Pancreas (tissue), 10 donors: Measurements from ENCODE around the gene ZW10. TPM values are rescaled to one million over a fixed set of nuclear protein-coding genes. Genes with fewer than 3 reads are reported as not detected.

ENCODE experiments used
- ATAC-seq, 4 donors: fragments of 200-7000 bp; cut with Tn5 transposase; one replicate each; pipeline versions ENCODE4 v1.8.0 to v1.9.1; 2020; ENCODE audit warnings: mild to moderate bottlenecking in 4 of 4, moderate library complexity in 4 of 4
- DNase-seq, 6 donors: peaks; one replicate each; pipeline ENCODE4 v3.0.0-alpha.2; 2020
- FAIRE-seq: peaks from 2 replicates; lab custom pipeline; 2012; peaks lifted over from hg19 to GRCh38; lab: Jason Lieb, UNC
- H3K27ac ChIP-seq, 4 donors: fragments of 200-600 bp; sonication (generic); 1 replicate in 3 of 4; 2 replicates in 1 of 4; pipeline versions ENCODE4 v1.5.0 to v1.8.0; 2020
- H3K27me3 ChIP-seq, 4 donors: fragments of 200-600 bp; one replicate each; pipeline ENCODE4 v1.8.0; 2021
- H3K36me3 ChIP-seq, 3 donors: fragments of 200-600 bp; sonication (generic) in 1 of 3; one replicate each; pipeline versions ENCODE4 v1.5.0 to v1.8.0; 2020 to 2021
- H3K4me1 ChIP-seq, 3 donors: fragments of 200-600 bp; one replicate each; pipeline ENCODE4 v1.8.0; 2021
- H3K4me3 ChIP-seq, 4 donors: fragments of 200-600 bp; sonication (generic) in 2 of 4; one replicate each; pipeline versions ENCODE4 v1.5.0 to v1.8.0; 2020 to 2021
- H3K9me3 ChIP-seq, 4 donors: fragments of 200-600 bp; one replicate each; pipeline ENCODE4 v1.8.0; 2021
- CTCF ChIP-seq, 4 donors: fragments of 200-600 bp; sonication (generic) in 3 of 4; IDR thresholded peaks; one replicate each; pipeline versions ENCODE4 v1.5.0 to v1.8.0; 2021; ENCODE audit warnings: antibody characterized with exemption in 4 of 4
- WGBS, 2 donors: extraction: QIAGEN DNeasy Blood & Tissue Kit; methylation state at CpG; one replicate each; pipeline ENCODE4 v1.1.7; 2013; 5-methylcytosine and 5-hydroxymethylcytosine counted together
- intact Hi-C, 3 donors: fragments of 100-400 bp; cut with DNase I; formaldehyde crosslinking; loops; one replicate each; pipeline versions ENCODE4 v1.11.1 to v1.14.2; 2022
- polyA plus RNA-seq, 2 donors: library from polyadenylated mRNA; stranded (reverse); fragments of 200-250 nt; gene quantifications; one replicate each; pipeline ENCODE4 v1.2.3, GENCODE V29; 2013
- total RNA-seq, 6 donors: library from RNA; stranded (reverse); fragmentation: NEBNext Ultra II Directional in 4 of 6; extraction: Animal tissue kit (Norgen Biotek cat#: 25700) in 4 of 6; gene quantifications; one replicate each; pipeline versions ENCODE4 v1.2.1 to v1.2.4, GENCODE V29; 2021 to 2023
- donor health status: healthy with polysubstance abuse.
- donor health status: DM: no; HTN: no; CAD: no; lungs with moderate emphysema.
- donor health status: DM: no; HTN: no; CAD: no.
- donor health status: control.
- donor health status: control.
- donor health status: Bipolar disorder and iron deficiency.
- donor health status: DM: yes; HTN: yes; CAD: no.
- donor health status: DM: no; HTN: no; CAD: no.
- donor health status: DM: no; HTN: no; CAD: no.
- donor health status: DM: yes; HTN: yes; CAD: no.

ZW10 gene
- total and polyA plus RNA-seq, 8 donors, result 2.8 to 8.2 (median 6.7) TPM

GRCh38 chr11:113808931-113809330, 35.4 kb upstream of the ZW10 start:
- H3K4me3 ChIP-seq, result no peak overlapping the region
- WGBS, 2 donors, result 48 to 50% methylated on average over 2 of the region's 2 CpGs
- intact Hi-C loops, result no loop called here
- DNase-seq (no peak), FAIRE-seq (no peak), ATAC-seq (no peak)
- no peaks in the 10 kb centered on the region for H3K9me3 ChIP-seq
- TF ChIP-seq CTCF (IDR thresholded peaks at IDR 0.05), result no peak
- H3K36me3 ChIP-seq, result peaks cover 0 to 24% (median 0%) of the 10 kb centered on the region in 3 donors
- no peaks in the 10 kb centered on the region for H3K27me3 ChIP-seq
- no peaks in the 10 kb centered on the region for H3K4me1 ChIP-seq
- no peak overlapping the region for H3K27ac ChIP-seq

- no peak for DNase-seq
- Histone ChIP-seq H3K4me3 (no peak overlapping the region), H3K36me3 (peaks cover 0 to 37% (median 0%) of the 10 kb centered on the region in 3 donors), H3K27me3 (no peaks in the 10 kb centered on the region), H3K27ac (no peak overlapping the region), H3K4me1 (no peaks in the 10 kb centered on the region), H3K9me3 (no peaks in the 10 kb centered on the region)
- 92 to 98% methylated on average over 2 of the region's 2 CpGs for WGBS, 2 donors
- TF ChIP-seq CTCF (IDR thresholded peaks at IDR 0.05), result peak in 1 of 4 donors; percentile 13
- no peak for FAIRE-seq
- intact Hi-C loops, result no loop called here
- no peak for ATAC-seq
These were observed 32.9 kb upstream of the ZW10 start for GRCh38 chr11:113806406-113806805.

GRCh38 chr11:113805640-113806039, 32.1 kb upstream of the ZW10 start:
- H3K36me3 ChIP-seq, result peaks cover 0 to 37% (median 0%) of the 10 kb centered on the region in 3 donors
- no peaks in the 10 kb centered on the region for H3K27me3 ChIP-seq
- H3K27ac ChIP-seq, result no peak overlapping the region
- H3K9me3 ChIP-seq, result no peaks in the 10 kb centered on the region
- no peak overlapping the region for H3K4me3 ChIP-seq
- no peak for FAIRE-seq
- ATAC-seq, result no peak
- intact Hi-C loops, result no loop called here
- no peak for DNase-seq
- H3K4me1 ChIP-seq, result no peaks in the 10 kb centered on the region
- no peak for TF ChIP-seq CTCF (IDR thresholded peaks at IDR 0.05)

GRCh38 chr11:113802621-113803020, 29.1 kb upstream of the ZW10 start:
- H3K9me3 ChIP-seq, result no peaks in the 10 kb centered on the region
- intact Hi-C loops, result no loop called here
- no peaks in the 10 kb centered on the region for H3K27me3 ChIP-seq
- ATAC-seq (no peak), FAIRE-seq (no peak), DNase-seq (no peak)
- H3K4me1 ChIP-seq, result no peaks in the 10 kb centered on the region
- no peak overlapping the region for H3K27ac ChIP-seq
- no peak for TF ChIP-seq CTCF (IDR thresholded peaks at IDR 0.05)
- no peak overlapping the region for H3K4me3 ChIP-seq
- peaks cover 0 to 25% (median 0%) of the 10 kb centered on the region in 3 donors for H3K36me3 ChIP-seq

- TF ChIP-seq CTCF (IDR thresholded peaks at IDR 0.05), result peak; percentile 33 to 64 (median 54)
- DNase-seq, result peak in 3 of 6 donors; percentile 11 to 42 (median 36)
- H3K9me3 ChIP-seq, result no peaks in the 10 kb centered on the region
- peaks cover 0 to 10% (median 0%) of the 10 kb centered on the region in 3 donors for H3K36me3 ChIP-seq
- no peak overlapping the region for H3K4me3 ChIP-seq
- H3K27ac ChIP-seq, result no peak overlapping the region
- intact Hi-C loops, result no loop called here
- no peaks in the 10 kb centered on the region for H3K27me3 ChIP-seq
- no peaks in the 10 kb centered on the region for H3K4me1 ChIP-seq
- 45% methylated on average over 3 of the region's 3 CpGs for WGBS, 2 donors
- no peak for FAIRE-seq
- ATAC-seq, result peak; percentile 90 to 99 (median 96)
These were observed 23.3 kb upstream of the ZW10 start for GRCh38 chr11:113796663-113797259.
